ENCODE data around the gene FOXN1. TPM values are rescaled to one million over a fixed set of nuclear protein-coding genes. Genes with fewer than 3 reads are reported as not detected.

Gene FOXN1
- total and polyA plus RNA-seq, 2 donors from 2014 or later = not detected

DNA sequence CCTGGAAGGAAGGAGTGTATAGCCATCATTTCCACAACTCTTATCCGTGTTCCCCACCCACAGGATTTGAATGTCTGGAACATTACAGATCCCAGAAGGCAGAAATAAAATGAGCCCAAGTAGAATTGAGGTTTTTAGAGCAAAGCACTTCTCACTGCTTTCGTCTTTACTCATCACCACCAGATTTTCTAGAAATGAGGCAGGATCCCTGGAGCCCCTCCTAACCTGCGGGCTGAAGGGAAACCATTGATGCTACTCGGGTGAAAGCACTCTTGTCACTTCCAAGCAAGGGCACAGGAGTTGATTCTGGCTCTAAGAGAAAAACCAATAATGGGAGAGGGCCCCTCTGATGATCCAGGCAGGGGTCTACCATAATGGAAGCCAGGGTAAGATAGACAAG is 73.4 kb downstream of the FOXN1 start:
- no peak for TF ChIP-seq CTCF (IDR thresholded peaks at IDR 0.05; ENCODE audit: borderline replicate concordance, extremely low read depth, insufficient read depth)
- Histone ChIP-seq H3K4me3 (ENCODE audit: low read length in 3 of 3) (no peak overlapping the region), H3K27me3 (ENCODE audit: control insufficient read depth, insufficient read depth, low read length) (no peaks in the 10 kb centered on the region), H3K9me3 (ENCODE audit: control insufficient read depth in 2 of 3, insufficient read depth in 1 of 3, low read length in 3 of 3) (no peaks in the 10 kb centered on the region), H3K9ac (ENCODE audit: low read length in 3 of 3) (no peak overlapping the region), H3K27ac (ENCODE audit: low read depth in 2 of 2, low read length in 2 of 2) (no peak overlapping the region), H3K36me3 (ENCODE audit: control insufficient read depth in 2 of 3, insufficient read depth in 3 of 3, low read length in 3 of 3) (peaks cover 8 to 35% (median 23%) of the 10 kb centered on the region in 3 donors), H3K4me1 (ENCODE audit: control insufficient read depth in 2 of 3, insufficient read depth in 2 of 3, low read depth in 1 of 3, low read length in 3 of 3) (peaks cover 0 to 3% (median 0%) of the 10 kb centered on the region in 3 donors)
- no peak for DNase-seq
- intact Hi-C loops (cut with DNase I) = no loop called here
- no peak for FAIRE-seq

DNA sequence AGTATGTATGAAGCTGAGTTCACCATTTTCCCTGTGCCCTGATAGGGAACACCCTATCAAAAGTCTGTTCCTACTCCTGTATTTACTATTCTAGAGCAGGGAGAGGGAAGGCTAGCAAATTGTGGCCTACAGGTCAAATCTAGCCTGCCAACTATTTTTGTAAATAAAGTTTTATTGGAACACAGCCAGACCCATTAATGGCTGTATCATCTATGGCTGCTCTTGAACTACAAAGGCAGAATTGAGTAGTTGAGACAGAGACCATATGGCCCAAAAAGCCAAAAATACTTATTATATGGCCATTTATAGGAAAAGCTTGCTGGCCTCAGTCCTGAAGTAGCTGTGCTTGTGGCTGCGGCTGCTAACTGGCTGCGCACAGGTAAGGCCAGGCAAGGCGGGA is 74.8 kb downstream of the FOXN1 start:
- FAIRE-seq (no peak), DNase-seq (no peak)
- H3K27me3 ChIP-seq (ENCODE audit: control insufficient read depth, insufficient read depth, low read length) = no peaks in the 10 kb centered on the region
- H3K36me3 ChIP-seq (ENCODE audit: control insufficient read depth in 2 of 3, insufficient read depth in 3 of 3, low read length in 3 of 3) = peaks cover 8 to 49% (median 32%) of the 10 kb centered on the region in 3 donors
- H3K9ac ChIP-seq (ENCODE audit: low read length in 3 of 3) = no peak overlapping the region
- H3K9me3 ChIP-seq (ENCODE audit: control insufficient read depth in 2 of 3, insufficient read depth in 1 of 3, low read length in 3 of 3) = no peaks in the 10 kb centered on the region
- H3K27ac ChIP-seq (ENCODE audit: low read depth in 2 of 2, low read length in 2 of 2) = no peak overlapping the region
- TF ChIP-seq CTCF (IDR thresholded peaks at IDR 0.05; ENCODE audit: borderline replicate concordance, extremely low read depth, insufficient read depth) = no peak
- intact Hi-C loops (cut with DNase I) = no loop called here
- no peak overlapping the region for H3K4me3 ChIP-seq (ENCODE audit: low read length in 3 of 3)
- H3K4me1 ChIP-seq (ENCODE audit: control insufficient read depth in 2 of 3, insufficient read depth in 2 of 3, low read depth in 1 of 3, low read length in 3 of 3) = peaks cover 0 to 3% (median 0%) of the 10 kb centered on the region in 3 donors

GRCh38 chr17:28582513-28582912 is 76.4 kb downstream of the FOXN1 start:
- intact Hi-C loops (cut with DNase I) = no loop called here
- DNase-seq = no peak
- no peaks in the 10 kb centered on the region for H3K27me3 ChIP-seq (ENCODE audit: control insufficient read depth, insufficient read depth, low read length)
- H3K36me3 ChIP-seq (ENCODE audit: control insufficient read depth in 2 of 3, insufficient read depth in 3 of 3, low read length in 3 of 3) = peaks cover 8 to 53% (median 32%) of the 10 kb centered on the region in 3 donors
- no peak for FAIRE-seq
- no peaks in the 10 kb centered on the region for H3K4me1 ChIP-seq (ENCODE audit: control insufficient read depth in 2 of 3, insufficient read depth in 2 of 3, low read depth in 1 of 3, low read length in 3 of 3)
- H3K4me3 ChIP-seq (ENCODE audit: low read length in 3 of 3) = no peak overlapping the region
- no peaks in the 10 kb centered on the region for H3K9me3 ChIP-seq (ENCODE audit: control insufficient read depth in 2 of 3, insufficient read depth in 1 of 3, low read length in 3 of 3)
- H3K9ac ChIP-seq (ENCODE audit: low read length in 3 of 3) = no peak overlapping the region
- H3K27ac ChIP-seq (ENCODE audit: low read depth in 2 of 2, low read length in 2 of 2) = no peak overlapping the region
- TF ChIP-seq CTCF (IDR thresholded peaks at IDR 0.05; ENCODE audit: borderline replicate concordance, extremely low read depth, insufficient read depth) = no peak

- Histone ChIP-seq H3K27ac (ENCODE audit: low read depth in 2 of 2, low read length in 2 of 2) (no peak overlapping the region), H3K9me3 (ENCODE audit: control insufficient read depth in 2 of 3, insufficient read depth in 1 of 3, low read length in 3 of 3) (no peaks in the 10 kb centered on the region), H3K4me1 (ENCODE audit: control insufficient read depth in 2 of 3, insufficient read depth in 2 of 3, low read depth in 1 of 3, low read length in 3 of 3) (no peaks in the 10 kb centered on the region), H3K36me3 (ENCODE audit: control insufficient read depth in 2 of 3, insufficient read depth in 3 of 3, low read length in 3 of 3) (peaks cover 6 to 50% (median 31%) of the 10 kb centered on the region in 3 donors), H3K4me3 (ENCODE audit: low read length in 3 of 3) (no peak overlapping the region), H3K9ac (ENCODE audit: low read length in 3 of 3) (no peak overlapping the region), H3K27me3 (ENCODE audit: control insufficient read depth, insufficient read depth, low read length) (no peaks in the 10 kb centered on the region)
- intact Hi-C loops (cut with DNase I) = no loop called here
- no peak for TF ChIP-seq CTCF (IDR thresholded peaks at IDR 0.05; ENCODE audit: borderline replicate concordance, extremely low read depth, insufficient read depth)
- FAIRE-seq (no peak), DNase-seq (no peak)
Measured at GRCh38 chr17:28584434-28584833, 78.3 kb downstream of the FOXN1 start.

Measured in kidney (tissue), 14 donors.